Breast epithelium (tissue), 4 donors: ENCODE data around the gene OCA2. TPM values are rescaled to one million over a fixed set of nuclear protein-coding genes. Genes with fewer than 3 reads are reported as not detected.

ENCODE experiments used
- DNase-seq, 2 donors: peaks; one replicate each; pipeline ENCODE4 v3.0.0-alpha.2; 2019; ENCODE audit warnings: low spot score in 2 of 2
- H3K27ac ChIP-seq, 2 donors: fragments of 200-600 bp; sonication (generic) in 1 of 2; one replicate each; pipeline ENCODE4 v1.5.1; 2016 to 2019; ENCODE audit warnings: mild to moderate bottlenecking in 1 of 2
- H3K27me3 ChIP-seq, 2 donors: fragments of 200-600 bp; sonication (generic) in 1 of 2; one replicate each; pipeline versions ENCODE4 v1.5.1 to v1.6.0; 2017 to 2019; ENCODE audit warnings: control low read depth in 1 of 2, mild to moderate bottlenecking in 1 of 2
- H3K36me3 ChIP-seq: fragments of 200-600 bp; one replicate; pipeline ENCODE4 v1.5.1; 2019
- H3K4me1 ChIP-seq, 2 donors: fragments of 200-600 bp; sonication (generic); one replicate each; pipeline ENCODE4 v1.5.1; 2016 to 2019; ENCODE audit warnings: control low read depth in 1 of 2
- H3K4me3 ChIP-seq, 3 donors: fragments of 200-600 bp; sonication (generic); 1 replicate in 2 of 3; 2 replicates in 1 of 3; pipeline ENCODE4 v1.5.1; 2016 to 2019; ENCODE audit warnings: mild to moderate bottlenecking in 3 of 3, moderate library complexity in 2 of 3
- H3K9me3 ChIP-seq, 2 donors: fragments of 200-600 bp; sonication (generic) in 1 of 2; one replicate each; pipeline ENCODE4 v1.5.1; 2016 to 2019; ENCODE audit warnings: control low read depth in 1 of 2
- POLR2A ChIP-seq: fragments of 450-650 bp; IDR thresholded peaks from one replicate; pipeline ENCODE4 v1.6.1; 2016; ENCODE audit warnings: antibody characterized with exemption, mild to moderate bottlenecking, moderate library complexity
- POLR2AphosphoS5 ChIP-seq, 3 donors: sonication (generic); formaldehyde crosslinking; IDR thresholded peaks; one replicate each; pipeline ENCODE4 v1.6.1; 2017; ENCODE audit warnings: antibody characterized with exemption in 3 of 3
- intact Hi-C: fragments of 100-400 bp; cut with DNase I; formaldehyde crosslinking; loops from one replicate; pipeline ENCODE4 v1.15.1; 2023; ENCODE audit warnings: low total_unique reads
- total RNA-seq, 3 donors: library from RNA; depleted of rRNA; stranded (reverse); fragments of >200 nt; gene quantifications; one replicate each; pipeline ENCODE4 v1.1.0, GENCODE V29; 2016
- TF ChIP-seq, protein P1 (sequence below), 3 donors: fragments of 450-650 bp; IDR thresholded peaks; one replicate each; pipeline ENCODE4 v1.5.1; 2016 to 2017; ENCODE audit warnings: antibody characterized with exemption in 3 of 3, mild to moderate bottlenecking in 3 of 3, moderate library complexity in 3 of 3

The OCA2 gene
- total RNA-seq, 3 donors from 2014 or later = 0.59 to 0.80 (median 0.66) TPM

DNA sequence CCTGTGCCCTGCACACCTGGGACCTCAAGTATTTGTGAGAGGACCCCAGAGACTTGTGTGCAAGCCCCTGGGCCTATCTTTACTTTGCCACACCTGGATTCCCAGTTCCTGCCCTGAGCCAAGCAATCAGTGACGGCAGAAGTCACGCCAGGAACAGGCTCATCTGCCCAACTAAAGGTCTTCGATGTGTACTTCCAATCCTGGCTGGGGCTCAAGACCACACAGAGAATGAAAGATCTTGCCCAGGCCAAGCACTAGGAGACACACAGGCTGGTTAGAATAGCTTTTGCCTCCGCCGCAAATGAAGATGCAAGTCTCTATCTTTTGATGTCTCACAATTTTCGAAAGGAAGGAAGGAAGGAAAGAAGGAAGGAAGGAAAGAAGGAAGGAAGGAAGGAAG is 228.8 kb downstream of the OCA2 start:
- intact Hi-C loops = no loop called here
- H3K27me3 ChIP-seq = no peaks in the 10 kb centered on the region
- H3K27ac ChIP-seq = no peak overlapping the region
- no peaks in the 10 kb centered on the region for H3K4me1 ChIP-seq
- no peaks in the 10 kb centered on the region for H3K36me3 ChIP-seq
- TF ChIP-seq POLR2AphosphoS5 (IDR thresholded peaks at IDR 0.05) = no peak
- TF ChIP-seq, protein P1, sequence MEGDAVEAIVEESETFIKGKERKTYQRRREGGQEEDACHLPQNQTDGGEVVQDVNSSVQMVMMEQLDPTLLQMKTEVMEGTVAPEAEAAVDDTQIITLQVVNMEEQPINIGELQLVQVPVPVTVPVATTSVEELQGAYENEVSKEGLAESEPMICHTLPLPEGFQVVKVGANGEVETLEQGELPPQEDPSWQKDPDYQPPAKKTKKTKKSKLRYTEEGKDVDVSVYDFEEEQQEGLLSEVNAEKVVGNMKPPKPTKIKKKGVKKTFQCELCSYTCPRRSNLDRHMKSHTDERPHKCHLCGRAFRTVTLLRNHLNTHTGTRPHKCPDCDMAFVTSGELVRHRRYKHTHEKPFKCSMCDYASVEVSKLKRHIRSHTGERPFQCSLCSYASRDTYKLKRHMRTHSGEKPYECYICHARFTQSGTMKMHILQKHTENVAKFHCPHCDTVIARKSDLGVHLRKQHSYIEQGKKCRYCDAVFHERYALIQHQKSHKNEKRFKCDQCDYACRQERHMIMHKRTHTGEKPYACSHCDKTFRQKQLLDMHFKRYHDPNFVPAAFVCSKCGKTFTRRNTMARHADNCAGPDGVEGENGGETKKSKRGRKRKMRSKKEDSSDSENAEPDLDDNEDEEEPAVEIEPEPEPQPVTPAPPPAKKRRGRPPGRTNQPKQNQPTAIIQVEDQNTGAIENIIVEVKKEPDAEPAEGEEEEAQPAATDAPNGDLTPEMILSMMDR (IDR thresholded peaks at IDR 0.05) = no peak
- no peak for TF ChIP-seq POLR2A
- H3K9me3 ChIP-seq = no peaks in the 10 kb centered on the region
- H3K4me3 ChIP-seq = no peak overlapping the region
- no peak for DNase-seq

DNA sequence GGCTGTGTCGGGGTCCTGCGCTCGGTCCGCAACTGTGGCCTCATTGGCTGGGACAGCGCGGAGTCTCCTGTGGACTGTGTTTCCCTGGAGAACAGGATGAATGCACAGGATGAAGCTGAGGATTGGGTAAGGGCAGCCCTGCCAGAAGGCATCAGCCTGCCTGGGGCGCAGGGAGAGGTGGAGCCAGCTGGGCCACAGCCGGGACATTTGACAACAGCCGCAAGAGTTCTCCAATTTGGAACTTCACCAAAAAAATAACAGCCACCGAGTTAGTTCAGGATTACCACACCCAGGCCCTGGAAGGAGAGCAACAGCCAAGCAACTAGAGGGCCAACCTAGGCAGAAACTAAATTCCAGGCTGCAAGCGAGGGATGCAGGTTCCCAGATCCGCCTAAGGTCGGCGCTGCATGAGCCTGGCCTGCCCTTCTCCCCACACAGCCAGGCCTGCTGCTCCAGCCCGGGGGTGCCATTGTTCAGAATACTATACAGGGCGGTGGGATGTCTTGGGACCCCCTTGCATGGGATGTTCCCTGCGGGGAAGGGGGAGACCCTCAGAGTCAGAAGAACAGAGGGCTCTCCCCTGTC is 229.3 kb downstream of the OCA2 start:
- no peaks in the 10 kb centered on the region for H3K9me3 ChIP-seq
- intact Hi-C loops = no loop called here
- TF ChIP-seq, protein P1 (IDR thresholded peaks at IDR 0.05) = no peak
- TF ChIP-seq POLR2AphosphoS5 (IDR thresholded peaks at IDR 0.05) (no peak), POLR2A (no peak)
- no peaks in the 10 kb centered on the region for H3K36me3 ChIP-seq
- H3K27me3 ChIP-seq = no peaks in the 10 kb centered on the region
- H3K4me1 ChIP-seq = no peaks in the 10 kb centered on the region
- H3K27ac ChIP-seq = no peak overlapping the region
- no peak for DNase-seq
- H3K4me3 ChIP-seq = no peak overlapping the region

DNA sequence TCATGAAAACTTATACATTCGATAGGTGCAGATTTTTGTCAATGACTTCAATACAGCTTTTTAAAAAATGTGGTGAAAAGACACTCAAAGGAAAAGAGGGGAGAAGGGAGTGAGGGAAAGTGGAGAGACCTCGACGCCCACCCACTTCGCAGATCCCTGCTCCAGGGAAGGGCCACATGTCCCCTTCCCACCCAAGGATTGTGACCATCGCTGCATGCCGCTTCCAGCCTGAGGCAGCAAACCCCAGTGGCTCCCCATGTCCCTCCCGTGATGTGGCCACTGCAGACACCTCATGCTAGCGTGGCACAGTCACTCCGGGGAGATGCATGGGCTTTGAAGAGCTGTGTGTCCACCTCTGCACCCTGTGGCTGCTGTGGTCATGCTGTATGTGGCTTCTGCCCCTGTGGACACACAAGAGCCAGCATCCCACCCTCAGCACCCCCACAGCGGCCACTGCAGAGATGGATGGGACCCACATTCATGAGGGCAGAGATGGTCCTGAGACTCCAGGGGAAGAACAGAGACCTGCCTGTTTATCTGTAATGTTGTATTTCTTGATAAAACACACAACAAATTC is 230.2 kb downstream of the OCA2 start:
- TF ChIP-seq POLR2A (no peak), POLR2AphosphoS5 (IDR thresholded peaks at IDR 0.05) (no peak)
- TF ChIP-seq, protein P1 (IDR thresholded peaks at IDR 0.05) = no peak
- Histone ChIP-seq H3K27me3 (no peaks in the 10 kb centered on the region), H3K27ac (no peak overlapping the region), H3K9me3 (no peaks in the 10 kb centered on the region), H3K4me3 (no peak overlapping the region), H3K4me1 (no peaks in the 10 kb centered on the region), H3K36me3 (no peaks in the 10 kb centered on the region)
- no peak for DNase-seq
- intact Hi-C loops = no loop called here

DNA sequence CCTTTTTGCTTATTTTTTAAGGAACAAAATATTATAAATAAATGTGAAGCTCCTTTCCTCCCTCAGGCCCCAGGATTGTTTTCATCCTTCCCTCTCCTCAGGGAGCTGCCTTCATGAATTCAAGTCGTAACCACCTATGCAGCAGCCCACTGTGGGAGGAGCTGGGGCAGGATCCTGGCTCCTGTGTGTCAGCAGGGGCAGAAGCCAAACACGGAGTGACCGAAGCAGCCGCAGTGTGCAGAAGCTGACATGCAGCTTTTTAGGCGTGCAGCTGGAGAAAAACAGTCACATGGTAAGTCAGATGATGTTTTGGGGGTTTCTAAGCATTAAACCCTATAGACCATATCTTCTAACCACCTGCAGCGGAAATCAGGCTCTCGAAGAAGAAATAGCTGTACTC is 231.3 kb downstream of the OCA2 start:
- no peak overlapping the region for H3K4me3 ChIP-seq
- no peak for DNase-seq
- no peaks in the 10 kb centered on the region for H3K27me3 ChIP-seq
- H3K9me3 ChIP-seq = no peaks in the 10 kb centered on the region
- no peak for TF ChIP-seq POLR2A
- no peak for TF ChIP-seq POLR2AphosphoS5 (IDR thresholded peaks at IDR 0.05)
- TF ChIP-seq, protein P1 (IDR thresholded peaks at IDR 0.05) = no peak
- H3K27ac ChIP-seq = no peak overlapping the region
- intact Hi-C loops = no loop called here
- H3K4me1 ChIP-seq = no peaks in the 10 kb centered on the region
- no peaks in the 10 kb centered on the region for H3K36me3 ChIP-seq

DNA sequence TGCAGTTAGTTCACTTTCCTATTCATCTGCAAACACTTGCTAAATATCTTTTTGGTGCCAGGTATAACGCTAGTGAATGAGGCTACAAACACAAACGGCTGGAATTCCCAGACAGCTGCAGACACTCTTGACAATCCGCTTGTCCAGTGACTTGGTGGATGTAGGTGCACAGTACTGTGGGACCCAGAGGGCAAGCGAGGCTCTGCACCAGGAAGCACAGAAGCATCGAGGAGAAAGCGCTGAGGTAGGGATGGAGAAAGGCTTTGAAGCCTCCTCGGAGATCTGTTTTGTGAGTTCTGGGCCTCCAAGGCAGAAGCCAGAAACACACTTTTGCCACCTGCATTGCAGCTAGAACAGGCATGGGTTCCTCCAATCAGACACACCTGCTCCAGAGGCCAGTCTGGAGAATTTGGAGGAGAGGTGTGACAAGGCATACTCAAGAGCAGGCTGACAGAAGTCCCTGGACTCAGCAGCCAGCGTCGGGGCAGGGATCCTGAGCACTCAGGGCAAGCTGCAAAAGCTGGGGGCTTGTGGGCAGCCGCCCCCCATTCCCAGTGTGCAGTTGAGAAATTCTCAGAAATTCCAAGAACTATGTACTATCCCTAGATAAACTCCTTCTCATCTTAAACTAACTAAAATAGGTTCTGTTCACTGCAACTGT is 232.5 kb downstream of the OCA2 start:
- Histone ChIP-seq H3K36me3 (no peaks in the 10 kb centered on the region), H3K9me3 (no peaks in the 10 kb centered on the region), H3K27ac (no peak overlapping the region), H3K4me3 (no peak overlapping the region), H3K4me1 (no peaks in the 10 kb centered on the region), H3K27me3 (no peaks in the 10 kb centered on the region)
- TF ChIP-seq POLR2AphosphoS5 (IDR thresholded peaks at IDR 0.05) (no peak), POLR2A (no peak)
- TF ChIP-seq, protein P1 (IDR thresholded peaks at IDR 0.05) = no peak
- DNase-seq = no peak
- intact Hi-C loops = no loop called here
